HepG2 (cell line): ENCODE measurements around the gene PSMC3IP. TPM values are rescaled to one million over a fixed set of nuclear protein-coding genes. Genes with fewer than 3 reads are reported as not detected.

ENCODE experiments used
- ETV5 ChIP-seq: IDR thresholded peaks from 2 replicates; pipeline ENCODE4 v1.6.1; 2018; ENCODE audit warnings: missing biosample characterization, missing genetic modification reagents, inconsistent platforms, borderline replicate concordance
- GABPA ChIP-seq, 2 experiments: IDR thresholded peaks; 2 replicates each; pipeline ENCODE4 v1.6.1; 2011 to 2016; ENCODE audit warnings: low read depth in 2 of 2, low read length in 1 of 2, missing biosample characterization in 1 of 2, missing genetic modification characterization in 1 of 2
- KAT8 ChIP-seq: IDR thresholded peaks from 2 replicates; pipeline ENCODE4 v1.6.1; 2016; ENCODE audit warnings: missing genetic modification reagents, missing compliant biosample characterization
- MXD4 ChIP-seq: IDR thresholded peaks from 2 replicates; pipeline ENCODE4 v1.6.1; 2016; ENCODE audit warnings: mild to moderate bottlenecking, missing biosample characterization, missing genetic modification reagents
- PHF20 ChIP-seq: sonication (generic); formaldehyde crosslinking; IDR thresholded peaks from 2 replicates; pipeline ENCODE4 v1.5.0; 2020; ENCODE audit warnings: mild to moderate bottlenecking, missing genetic modification reagents
- POLR2AphosphoS5 ChIP-seq: IDR thresholded peaks from 2 replicates; pipeline ENCODE4 v1.6.1; 2012; ENCODE audit warnings: low read depth, low read length
- U2AF1 ChIP-seq: fragments of 200-400 bp; formaldehyde crosslinking; optimal IDR thresholded peaks from 2 replicates; pipeline ENCODE3; 2017; ENCODE audit warnings: mild to moderate bottlenecking, low read depth, low read length
- ZFP41 ChIP-seq: sonication (generic); formaldehyde crosslinking; IDR thresholded peaks from 2 replicates; pipeline ENCODE4 v1.4.0; 2020; ENCODE audit warnings: mild to moderate bottlenecking, missing genetic modification reagents, borderline replicate concordance
- ZNF605 ChIP-seq: sonication (generic); formaldehyde crosslinking; IDR thresholded peaks from 2 replicates; pipeline ENCODE4 v1.8.0; 2022; ENCODE audit warnings: mild to moderate bottlenecking, missing genetic modification reagents
- ZNF780A ChIP-seq: sonication (generic); formaldehyde crosslinking; IDR thresholded peaks from 2 replicates; pipeline ENCODE4 v1.8.0; 2022; ENCODE audit warnings: mild to moderate bottlenecking, missing genetic modification reagents, moderate library complexity
- polyA plus RNA-seq, 8 experiments: library from polyadenylated mRNA; depleted of rRNA in 3 of 8; stranded (reverse) in 7 of 8; unstranded in 1 of 8; fragments of >200 nt; fragmentation: Illumina TruSeq in 4 of 8; extraction: Trizol in 4 of 8; gene quantifications; 2 replicates each; pipeline versions ENCODE4 v1.2.1 to v1.2.3, GENCODE V29; 2011 to 2016; ENCODE audit warnings: low read depth in 4 of 8, missing spikeins in 1 of 8, mixed read lengths in 1 of 8; ENCODE audit not compliant: insufficient read depth in 1 of 8
- total RNA-seq, 5 experiments: library from RNA; depleted of rRNA; stranded (reverse); fragments of >200 nt; fragmentation: Illumina TruSeq; extraction: Trizol; gene quantifications; 2 replicates each; pipeline ENCODE4 v1.2.3, GENCODE V29; 2016; ENCODE audit warnings: low read depth in 1 of 5
- TF ChIP-seq, protein P1 (sequence below): sonication (generic); formaldehyde crosslinking; IDR thresholded peaks from 2 replicates; pipeline ENCODE4 v1.5.0; 2020; ENCODE audit warnings: missing genetic modification reagents
- TF ChIP-seq, protein P2 (sequence below): IDR thresholded peaks from 2 replicates; pipeline ENCODE4 v1.6.1; 2016; ENCODE audit warnings: missing compliant biosample characterization, missing genetic modification reagents, borderline replicate concordance
- TF ChIP-seq, protein P3 (sequence below): sonication (generic); formaldehyde crosslinking; IDR thresholded peaks from 2 replicates; pipeline ENCODE4 v1.4.0; 2020; ENCODE audit warnings: missing genetic modification reagents
- TF ChIP-seq, protein P4 (sequence below): sonication (generic); formaldehyde crosslinking; IDR thresholded peaks from 2 replicates; pipeline ENCODE4 v1.5.0; 2020; ENCODE audit warnings: missing genetic modification reagents, mild to moderate bottlenecking, borderline replicate concordance
- TF ChIP-seq, protein P5 (sequence below): sonication (generic); formaldehyde crosslinking; IDR thresholded peaks from 2 replicates; pipeline ENCODE4 v1.4.0; 2020; ENCODE audit warnings: mild to moderate bottlenecking, missing genetic modification reagents
- TF ChIP-seq, protein P6 (sequence below): IDR thresholded peaks from 2 replicates; pipeline ENCODE4 v1.6.1; 2016; ENCODE audit warnings: mild to moderate bottlenecking
- TF ChIP-seq, protein P7 (sequence below): sonication (generic); formaldehyde crosslinking; IDR thresholded peaks from 2 replicates; pipeline ENCODE4 v1.4.0; 2020; ENCODE audit warnings: missing genetic modification reagents, mild to moderate bottlenecking, borderline replicate concordance

Gene PSMC3IP
- total and polyA plus RNA-seq, 2 of the 13 experiments (the other 11 are each of a cell fraction or from before 2014, with no cell fraction given): 6.5 to 22.4 TPM

DNA sequence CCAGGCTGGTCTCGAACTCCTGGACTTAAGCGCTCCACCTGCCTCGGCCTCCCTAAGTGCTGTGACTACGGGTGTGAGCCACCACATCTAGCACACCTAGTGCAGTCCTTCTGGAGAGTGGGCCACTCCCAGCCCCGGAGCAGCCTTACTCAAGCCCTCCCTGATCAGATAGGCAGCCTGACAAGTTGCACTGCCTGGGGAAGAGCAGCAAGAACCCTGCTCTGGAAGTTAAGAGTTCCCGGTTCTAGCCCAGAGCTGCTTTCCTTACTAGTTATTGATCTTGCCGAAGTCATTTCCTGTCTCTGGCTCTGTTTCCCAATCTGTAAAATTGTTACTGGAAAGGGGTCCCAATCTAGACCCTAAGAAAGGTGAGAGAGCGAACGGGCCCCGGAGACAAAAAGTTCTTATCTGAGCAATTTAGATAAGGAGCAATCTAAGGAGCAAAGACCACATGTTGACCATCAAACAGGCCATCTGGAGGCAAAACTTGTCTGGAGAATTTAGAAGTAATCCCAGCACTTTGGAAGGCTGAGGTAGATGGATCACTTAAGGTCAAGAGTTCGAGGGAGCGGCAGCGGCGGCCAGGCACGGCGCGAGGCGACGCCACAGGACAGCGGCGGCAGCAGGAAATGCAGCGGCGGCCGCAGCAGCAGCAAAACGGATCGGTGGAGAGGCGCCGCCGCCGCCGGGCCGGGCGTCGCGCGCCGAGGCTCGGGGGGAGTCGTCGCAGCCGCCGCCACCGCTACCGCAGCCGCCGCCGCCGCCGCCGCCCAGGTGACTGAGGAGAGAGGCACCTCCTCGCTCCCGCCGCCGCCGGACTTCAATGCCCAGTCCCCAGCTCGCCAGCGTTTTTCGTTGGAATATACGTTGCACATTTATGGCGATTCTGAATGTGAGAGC lies 45.8 kb downstream of the PSMC3IP start (continued):
- TF ChIP-seq POLR2AphosphoS5: peak; percentile 20; the same call in 1 of the 2 replicates
- TF ChIP-seq, protein P1, sequence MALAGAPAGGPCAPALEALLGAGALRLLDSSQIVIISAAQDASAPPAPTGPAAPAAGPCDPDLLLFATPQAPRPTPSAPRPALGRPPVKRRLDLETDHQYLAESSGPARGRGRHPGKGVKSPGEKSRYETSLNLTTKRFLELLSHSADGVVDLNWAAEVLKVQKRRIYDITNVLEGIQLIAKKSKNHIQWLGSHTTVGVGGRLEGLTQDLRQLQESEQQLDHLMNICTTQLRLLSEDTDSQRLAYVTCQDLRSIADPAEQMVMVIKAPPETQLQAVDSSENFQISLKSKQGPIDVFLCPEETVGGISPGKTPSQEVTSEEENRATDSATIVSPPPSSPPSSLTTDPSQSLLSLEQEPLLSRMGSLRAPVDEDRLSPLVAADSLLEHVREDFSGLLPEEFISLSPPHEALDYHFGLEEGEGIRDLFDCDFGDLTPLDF (CRISPR knock-in tag): no peak
- TF ChIP-seq, protein P2, sequence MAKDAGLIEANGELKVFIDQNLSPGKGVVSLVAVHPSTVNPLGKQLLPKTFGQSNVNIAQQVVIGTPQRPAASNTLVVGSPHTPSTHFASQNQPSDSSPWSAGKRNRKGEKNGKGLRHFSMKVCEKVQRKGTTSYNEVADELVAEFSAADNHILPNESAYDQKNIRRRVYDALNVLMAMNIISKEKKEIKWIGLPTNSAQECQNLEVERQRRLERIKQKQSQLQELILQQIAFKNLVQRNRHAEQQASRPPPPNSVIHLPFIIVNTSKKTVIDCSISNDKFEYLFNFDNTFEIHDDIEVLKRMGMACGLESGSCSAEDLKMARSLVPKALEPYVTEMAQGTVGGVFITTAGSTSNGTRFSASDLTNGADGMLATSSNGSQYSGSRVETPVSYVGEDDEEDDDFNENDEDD (CRISPR knock-in tag): peak; percentile 45; the same call in 1 of the 2 replicates
- no peak for TF ChIP-seq ZNF780A (CRISPR knock-in tag)
- TF ChIP-seq U2AF1: no peak
- TF ChIP-seq, protein P3, sequence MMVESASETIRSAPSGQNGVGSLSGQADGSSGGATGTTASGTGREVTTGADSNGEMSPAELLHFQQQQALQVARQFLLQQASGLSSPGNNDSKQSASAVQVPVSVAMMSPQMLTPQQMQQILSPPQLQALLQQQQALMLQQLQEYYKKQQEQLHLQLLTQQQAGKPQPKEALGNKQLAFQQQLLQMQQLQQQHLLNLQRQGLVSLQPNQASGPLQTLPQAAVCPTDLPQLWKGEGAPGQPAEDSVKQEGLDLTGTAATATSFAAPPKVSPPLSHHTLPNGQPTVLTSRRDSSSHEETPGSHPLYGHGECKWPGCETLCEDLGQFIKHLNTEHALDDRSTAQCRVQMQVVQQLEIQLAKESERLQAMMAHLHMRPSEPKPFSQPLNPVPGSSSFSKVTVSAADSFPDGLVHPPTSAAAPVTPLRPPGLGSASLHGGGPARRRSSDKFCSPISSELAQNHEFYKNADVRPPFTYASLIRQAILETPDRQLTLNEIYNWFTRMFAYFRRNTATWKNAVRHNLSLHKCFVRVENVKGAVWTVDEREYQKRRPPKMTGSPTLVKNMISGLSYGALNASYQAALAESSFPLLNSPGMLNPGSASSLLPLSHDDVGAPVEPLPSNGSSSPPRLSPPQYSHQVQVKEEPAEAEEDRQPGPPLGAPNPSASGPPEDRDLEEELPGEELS (CRISPR knock-in tag): peak; percentile 18
- TF ChIP-seq, protein P4, sequence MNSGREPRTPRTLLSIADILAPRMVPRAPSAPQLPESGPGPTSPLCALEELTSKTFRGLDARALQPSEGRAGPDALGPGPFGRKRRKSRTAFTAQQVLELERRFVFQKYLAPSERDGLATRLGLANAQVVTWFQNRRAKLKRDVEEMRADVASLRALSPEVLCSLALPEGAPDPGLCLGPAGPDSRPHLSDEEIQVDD: no peak
- TF ChIP-seq ZNF605 (CRISPR knock-in tag): no peak
- peak; percentile 30; the same call in 1 of the 2 replicates for TF ChIP-seq MXD4 (CRISPR knock-in tag)
- TF ChIP-seq, protein P5, sequence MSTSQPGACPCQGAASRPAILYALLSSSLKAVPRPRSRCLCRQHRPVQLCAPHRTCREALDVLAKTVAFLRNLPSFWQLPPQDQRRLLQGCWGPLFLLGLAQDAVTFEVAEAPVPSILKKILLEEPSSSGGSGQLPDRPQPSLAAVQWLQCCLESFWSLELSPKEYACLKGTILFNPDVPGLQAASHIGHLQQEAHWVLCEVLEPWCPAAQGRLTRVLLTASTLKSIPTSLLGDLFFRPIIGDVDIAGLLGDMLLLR: 0 out of 2 replicates have a peak, but pooled peaks have one; percentile 32
- TF ChIP-seq GABPA (IDR thresholded peaks at IDR 0.05; ENCODE audit: low read depth, low read length): no peak
- TF ChIP-seq GABPA (CRISPR knock-in tag; IDR thresholded peaks at IDR 0.05; ENCODE audit: low read depth): no peak
- no peak for TF ChIP-seq KAT8 (CRISPR knock-in tag)
- no peak for TF ChIP-seq ZFP41 (CRISPR knock-in tag)
- TF ChIP-seq, protein P6, sequence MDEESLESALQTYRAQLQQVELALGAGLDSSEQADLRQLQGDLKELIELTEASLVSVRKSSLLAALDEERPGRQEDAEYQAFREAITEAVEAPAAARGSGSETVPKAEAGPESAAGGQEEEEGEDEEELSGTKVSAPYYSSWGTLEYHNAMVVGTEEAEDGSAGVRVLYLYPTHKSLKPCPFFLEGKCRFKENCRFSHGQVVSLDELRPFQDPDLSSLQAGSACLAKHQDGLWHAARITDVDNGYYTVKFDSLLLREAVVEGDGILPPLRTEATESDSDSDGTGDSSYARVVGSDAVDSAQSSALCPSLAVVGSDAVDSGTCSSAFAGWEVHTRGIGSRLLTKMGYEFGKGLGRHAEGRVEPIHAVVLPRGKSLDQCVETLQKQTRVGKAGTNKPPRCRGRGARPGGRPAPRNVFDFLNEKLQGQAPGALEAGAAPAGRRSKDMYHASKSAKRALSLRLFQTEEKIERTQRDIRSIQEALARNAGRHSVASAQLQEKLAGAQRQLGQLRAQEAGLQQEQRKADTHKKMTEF (CRISPR knock-in tag): no peak
- TF ChIP-seq PHF20 (CRISPR knock-in tag): no peak
- TF ChIP-seq ETV5: peak; percentile 6; the same call in 1 of the 2 replicates
- TF ChIP-seq, protein P7, sequence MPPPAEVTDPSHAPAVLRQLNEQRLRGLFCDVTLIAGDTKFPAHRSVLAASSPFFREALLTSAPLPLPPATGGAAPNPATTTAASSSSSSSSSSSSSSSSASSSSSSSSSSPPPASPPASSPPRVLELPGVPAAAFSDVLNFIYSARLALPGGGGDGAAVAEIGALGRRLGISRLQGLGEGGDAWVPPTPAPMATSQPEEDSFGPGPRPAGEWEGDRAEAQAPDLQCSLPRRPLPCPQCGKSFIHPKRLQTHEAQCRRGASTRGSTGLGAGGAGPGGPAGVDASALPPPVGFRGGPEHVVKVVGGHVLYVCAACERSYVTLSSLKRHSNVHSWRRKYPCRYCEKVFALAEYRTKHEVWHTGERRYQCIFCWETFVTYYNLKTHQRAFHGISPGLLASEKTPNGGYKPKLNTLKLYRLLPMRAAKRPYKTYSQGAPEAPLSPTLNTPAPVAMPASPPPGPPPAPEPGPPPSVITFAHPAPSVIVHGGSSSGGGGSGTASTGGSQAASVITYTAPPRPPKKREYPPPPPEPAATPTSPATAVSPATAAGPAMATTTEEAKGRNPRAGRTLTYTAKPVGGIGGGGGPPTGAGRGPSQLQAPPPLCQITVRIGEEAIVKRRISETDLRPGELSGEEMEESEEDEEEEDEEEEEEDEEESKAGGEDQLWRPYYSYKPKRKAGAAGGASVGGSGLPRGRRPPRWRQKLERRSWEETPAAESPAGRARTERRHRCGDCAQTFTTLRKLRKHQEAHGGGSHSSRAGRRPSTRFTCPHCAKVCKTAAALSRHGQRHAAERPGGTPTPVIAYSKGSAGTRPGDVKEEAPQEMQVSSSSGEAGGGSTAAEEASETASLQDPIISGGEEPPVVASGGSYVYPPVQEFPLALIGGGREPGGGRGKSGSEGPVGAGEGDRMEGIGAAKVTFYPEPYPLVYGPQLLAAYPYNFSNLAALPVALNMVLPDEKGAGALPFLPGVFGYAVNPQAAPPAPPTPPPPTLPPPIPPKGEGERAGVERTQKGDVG (CRISPR knock-in tag): 0 out of 2 replicates have a peak, but pooled peaks have one; percentile 13
